K562 (cell line): ENCODE measurements around the gene BUB3. TPM values are rescaled to one million over a fixed set of nuclear protein-coding genes. Genes with fewer than 3 reads are reported as not detected.

Experiments used
- ATAC-seq: fragments of 200-7000 bp; cut with Tn5 transposase; 3 replicates; pipeline ENCODE4 v1.9.1; 2020; ENCODE audit warnings: moderate library complexity
- BruUV-seq: library from RNA; stranded (reverse); fragments of 400-500 nt; replicated peaks from 2 replicates; lab custom pipeline; 2021; lab: Mats Ljungman, UMichigan
- CTCF ChIA-PET: fragments of 300-600 bp; formaldehyde crosslinking; extraction: SDS; loops from one replicate; lab custom pipeline; 2021; ENCODE audit warnings: low intra/inter-chr PET ratio; lab: Yijun Ruan, JAX
- POLR2A ChIA-PET: fragments of 300-600, 350-650 bp; sonication (Branson Sonifier 250); formaldehyde crosslinking; extraction: SDS; loops from one replicate; lab custom pipeline; 2021; ENCODE audit warnings: antibody characterized with exemption, inconsistent platforms; lab: Yijun Ruan, JAX
- DNase-seq, 4 experiments: peaks; one replicate each; pipeline versions ENCODE4 v3.0.0 to v3.0.0-alpha.2; 2011 to 2018; ENCODE audit warnings: low spot score in 3 of 4, mixed read lengths in 3 of 4; ENCODE audit errors: extremely low read depth in 1 of 4
- FAIRE-seq: peaks from 2 replicates; lab custom pipeline; 2011; peaks lifted over from hg19 to GRCh38; lab: Jason Lieb, UNC
- H2AFZ ChIP-seq: 2 replicates; pipeline ENCODE4 v1.6.0; 2011; ENCODE audit warnings: low read depth, low read length, control low read depth, inconsistent platforms
- H3K27ac ChIP-seq: fragments of 200-600 bp; 3 replicates; pipeline ENCODE4 v1.8.0; 2011; ENCODE audit warnings: low read depth, mild to moderate bottlenecking, control low read depth, inconsistent platforms, low read length, moderate library complexity, mixed read lengths; ENCODE audit errors: extremely low read depth
- H3K27me3 ChIP-seq, 2 experiments: fragments of 300-600 bp in 1 of 2; 2 replicates in 1 of 2; 3 replicates in 1 of 2; pipeline versions ENCODE4 v1.6.0 to v1.8.0; 2011; ENCODE audit warnings: inconsistent platforms in 2 of 2, low read length in 2 of 2, mild to moderate bottlenecking in 1 of 2, mixed read lengths in 1 of 2, moderate library complexity in 1 of 2; ENCODE audit not compliant: control insufficient read depth in 2 of 2, insufficient read depth in 2 of 2
- H3K36me3 ChIP-seq: fragments of 300-600 bp; 3 replicates; pipeline ENCODE4 v1.8.0; 2011; ENCODE audit warnings: mild to moderate bottlenecking, low read length, inconsistent platforms; ENCODE audit not compliant: control insufficient read depth, insufficient read depth
- H3K4me1 ChIP-seq, 2 experiments: fragments of 200-600 bp in 1 of 2; replicated peaks in 1 of 2; 2 replicates in 1 of 2; 3 replicates in 1 of 2; pipeline versions ENCODE4 v1.5.1 to v1.8.0; 2011; ENCODE audit warnings: inconsistent platforms in 2 of 2, low read length in 2 of 2, mild to moderate bottlenecking in 1 of 2, mixed read lengths in 1 of 2, moderate library complexity in 1 of 2; ENCODE audit not compliant: control insufficient read depth in 2 of 2, insufficient read depth in 2 of 2
- H3K4me2 ChIP-seq: 2 replicates; pipeline ENCODE4 v1.6.1; 2011; ENCODE audit warnings: low read length, control low read depth, inconsistent platforms, mixed read lengths; ENCODE audit not compliant: insufficient read depth
- H3K4me3 ChIP-seq: fragments of 200-600 bp; sonication (generic), shearing (Covaris generic); 2 replicates; pipeline ENCODE4 v1.5.1; 2016; ENCODE audit warnings: control low read depth, inconsistent platforms
- H3K79me2 ChIP-seq: fragments of 200-600 bp; 3 replicates; pipeline ENCODE4 v1.8.0; 2011; ENCODE audit warnings: low read length, inconsistent platforms; ENCODE audit not compliant: control insufficient read depth, insufficient read depth
- H3K9ac ChIP-seq, 2 experiments: 2 replicates each; pipeline versions ENCODE4 v1.6.0 to v1.6.1; 2011; ENCODE audit warnings: low read depth in 2 of 2, low read length in 2 of 2, control low read depth in 1 of 2, inconsistent platforms in 1 of 2, mild to moderate bottlenecking in 1 of 2, mixed read lengths in 1 of 2; ENCODE audit not compliant: insufficient read depth in 1 of 2
- H3K9me1 ChIP-seq: one replicate; pipeline ENCODE4 v1.6.0; 2011; ENCODE audit warnings: inconsistent platforms, mild to moderate bottlenecking, low read length, moderate library complexity; ENCODE audit not compliant: control insufficient read depth, insufficient read depth
- H3K9me3 ChIP-seq: replicated peaks from 2 replicates; pipeline ENCODE4 v1.5.1; 2011; ENCODE audit warnings: low read depth, low read length, inconsistent platforms; ENCODE audit not compliant: control insufficient read depth, insufficient read depth
- H4K20me1 ChIP-seq: replicated peaks from 2 replicates; pipeline ENCODE4 v1.6.1; 2011; ENCODE audit warnings: low read length, inconsistent platforms, mixed read lengths; ENCODE audit not compliant: control insufficient read depth, insufficient read depth
- BRD4 ChIP-seq: fragments of 200-600 bp; sonication (generic); IDR thresholded peaks from 2 replicates; pipeline ENCODE4 v1.6.1; 2017; ENCODE audit warnings: inconsistent platforms
- CBFB ChIP-seq: sonication (generic); formaldehyde crosslinking; IDR thresholded peaks from 2 replicates; pipeline ENCODE4 v1.4.0; 2020; ENCODE audit warnings: mild to moderate bottlenecking, missing genetic modification reagents
- CHD1 ChIP-seq: fragments of 200-600 bp; sonication (generic); IDR thresholded peaks from one replicate; pipeline ENCODE4 v1.6.1; 2012; ENCODE audit warnings: mild to moderate bottlenecking, moderate library complexity, low read length, inconsistent platforms
- FOXK2 ChIP-seq, 2 experiments: fragments of 450-650 bp; IDR thresholded peaks in 1 of 2; conservative IDR thresholded peaks in 1 of 2; 2 replicates each; pipeline ENCODE4 v1.6.1; 2016; ENCODE audit warnings: low read depth in 2 of 2, mild to moderate bottlenecking in 1 of 2
- HNRNPL ChIP-seq: fragments of 200-400 bp; formaldehyde crosslinking; IDR thresholded peaks from 2 replicates; pipeline ENCODE4 v1.6.1; 2017; ENCODE audit warnings: low read depth, mild to moderate bottlenecking, low read length
- KAT2B ChIP-seq: IDR thresholded peaks from one replicate; pipeline ENCODE4 v1.6.1; 2012; ENCODE audit warnings: low read depth, mild to moderate bottlenecking, control low read depth, inconsistent platforms, low read length, moderate library complexity
- MTF1 ChIP-seq: fragments of 250-450 bp; sonication (Bioruptor Pico); IDR thresholded peaks from 2 replicates; pipeline ENCODE4 v1.9.0; 2021; ENCODE audit warnings: moderate library complexity, mild to moderate bottlenecking, inconsistent platforms, borderline replicate concordance
- PTRF ChIP-seq: fragments of 450-650 bp; IDR thresholded peaks from 2 replicates; pipeline ENCODE4 v1.6.1; 2016; ENCODE audit warnings: mild to moderate bottlenecking, missing genetic modification characterization, missing compliant biosample characterization
- RBM34 ChIP-seq: fragments of 200-400 bp; formaldehyde crosslinking; IDR thresholded peaks from 2 replicates; pipeline ENCODE4 v1.6.1; 2018; ENCODE audit warnings: low read length, borderline replicate concordance; ENCODE audit not compliant: insufficient read depth
- SPI1 ChIP-seq: IDR thresholded peaks from 2 replicates; pipeline ENCODE4 v1.6.1; 2011; ENCODE audit warnings: low read depth, low read length, control low read depth, borderline replicate concordance
- TCF15 ChIP-seq: fragments of 250-450 bp; sonication (Bioruptor Pico); IDR thresholded peaks from 2 replicates; pipeline ENCODE4 v1.8.0; 2022; ENCODE audit warnings: moderate library complexity, mild to moderate bottlenecking, inconsistent platforms
- WGBS: fragments of 100-300 bp; shearing (Covaris generic); methylation state at CpG from one replicate; pipeline ENCODE4 v1.1.6; 2016; ENCODE audit warnings: low coverage, mixed read lengths; ENCODE audit not compliant: insufficient coverage; ENCODE audit errors: missing lambda C conversion rate; 5-methylcytosine and 5-hydroxymethylcytosine counted together
- in situ Hi-C: fragments of 300-500 bp; cut with MboI; formaldehyde crosslinking; loops from 4 replicates; pipeline ENCODE4 v1.15.0; 2018; ENCODE audit warnings: inconsistent platforms, mixed read lengths
- intact Hi-C: fragments of 100-400 bp; cut with micrococcal nuclease; formaldehyde crosslinking; loops from 2 replicates; pipeline ENCODE4 v1.14.2; 2022
- polyA plus RNA-seq, 8 experiments: library from polyadenylated mRNA; depleted of rRNA in 4 of 8; stranded (reverse) in 5 of 8; unstranded in 3 of 8; fragments of >200 nt; fragmentation: Nextera tagmentation in 2 of 8; fragmentation: Illumina TruSeq in 1 of 8; extraction: Ambion mirVana in 2 of 8; extraction: Trizol in 1 of 8; gene quantifications; 2 replicates each; pipeline versions ENCODE4 v1.2.1 to v1.2.3, GENCODE V29; 2011 to 2014; ENCODE audit warnings: inconsistent platforms in 1 of 8, missing spikeins in 1 of 8
- total RNA-seq, 7 experiments: library from RNA; depleted of rRNA in 6 of 7; stranded (reverse); fragments of >200 nt in 6 of 7; fragmentation: Illumina TruSeq in 2 of 7; extraction: Trizol in 2 of 7; gene quantifications; 2 replicates each; pipeline versions ENCODE4 v1.2.1 to v1.2.3, GENCODE V29; 2011 to 2021; ENCODE audit warnings: low replicate concordance in 1 of 7

BUB3 gene
- total and polyA plus RNA-seq, 9 of the 15 experiments (the other 6 are each of a cell fraction or from before 2014, with no cell fraction given), result 167 to 761 (median 225) TPM

GRCh38 chr10:123160311-123160980 lies 6.2 kb downstream of the BUB3 start:
- BruUV-seq, result no TSS peak
- in situ Hi-C loops, result no loop called here
- ATAC-seq (no peak), DNase-seq (no peak)
- Histone ChIP-seq H3K9me3 (no peaks in the 10 kb centered on the region), H3K4me1 (peaks cover 4 to 30% of the 10 kb centered on the region in 2 experiments; a peak in 4 of 5 replicates), H3K36me3 (peaks cover 99% of the 10 kb centered on the region)
- intact Hi-C loops, result no loop called here
- TF ChIP-seq MTF1 (CRISPR knock-in tag), result no peak
- TF ChIP-seq CBFB (CRISPR knock-in tag), result no peak
- 0 out of 2 replicates have a peak, but pooled peaks have one; percentile 14 for TF ChIP-seq SPI1
- TF ChIP-seq BRD4, result no peak
- TF ChIP-seq, all 486 proteins: peak for 1
- H3K9me1 ChIP-seq, result no peaks in the 10 kb centered on the region
- no peak overlapping the region for H3K4me3 ChIP-seq
- H3K9ac ChIP-seq, result no peak overlapping the region
- WGBS, result 93% methylated on average over 11 of the region's 11 CpGs
- no peak for FAIRE-seq
- H3K27me3 ChIP-seq, result no peaks in the 10 kb centered on the region
- peaks cover 88% of the 10 kb centered on the region for H3K79me2 ChIP-seq
- POLR2A ChIA-PET, result interaction anchor here (0.7 kb wide), 1 partner anchor 41 kb away, joined by 3 read pairs; no protein-coding TSS in a partner anchor
- H3K4me2 ChIP-seq, result no peak overlapping the region
- peaks cover 10% of the 10 kb centered on the region for H4K20me1 ChIP-seq
- H3K27ac ChIP-seq, result no peak overlapping the region; the same call in 2 of the 3 replicates
- H2AFZ ChIP-seq, result no peak overlapping the region
- CTCF ChIA-PET, result interaction anchor here (0.5 kb wide), 1 partner anchor 1528 kb away, joined by 3 read pairs; no protein-coding TSS in a partner anchor

GRCh38 chr10:123164319-123164718 lies 10.1 kb downstream of the BUB3 start:
- Histone ChIP-seq H3K79me2 (peaks cover 56% of the 10 kb centered on the region), H2AFZ (no peak overlapping the region), H3K4me2 (no peak overlapping the region), H3K4me1 (peaks cover 0 to 8% of the 10 kb centered on the region in 2 experiments; a peak in 2 of 5 replicates), H3K9me3 (no peaks in the 10 kb centered on the region), H3K27ac (no peak overlapping the region), H3K9ac (no peak overlapping the region), H3K36me3 (peaks cover 97% of the 10 kb centered on the region), H4K20me1 (no peaks in the 10 kb centered on the region), H3K9me1 (no peaks in the 10 kb centered on the region), H3K4me3 (no peak overlapping the region), H3K27me3 (no peaks in the 10 kb centered on the region)
- TF ChIP-seq RBM34, result no peak
- TF ChIP-seq PTRF (tag), result no peak
- no peak for TF ChIP-seq TCF15 (CRISPR knock-in tag)
- no peak for TF ChIP-seq KAT2B
- TF ChIP-seq HNRNPL, result no peak
- no peak for TF ChIP-seq FOXK2 (conservative IDR thresholded peaks at IDR 0.05 in 1 of 2, IDR thresholded peaks at IDR 0.05 in 1 of 2; ENCODE audit: low read depth in 2 of 2)
- TF ChIP-seq CHD1, result no peak
- ChIA-PET CTCF (no interaction called here), POLR2A (interaction anchor here (0.9 to 2.2 kb wide), 3 partner anchors 8 to 10 kb away, joined by 3 to 9 read pairs (median 8); partner anchors contain the start of gene BUB3)
- intact Hi-C loops (no loop called here), in situ Hi-C loops (no loop called here)
- no peak for FAIRE-seq
- 100% methylated on average over 2 of the region's 2 CpGs for WGBS
- no TSS peak for BruUV-seq
- no peak for ATAC-seq
- DNase-seq, result no peak
